Measurements from ENCODE around the gene MC1R. TPM values are rescaled to one million over a fixed set of nuclear protein-coding genes. Genes with fewer than 3 reads are reported as not detected.
"Not testable (repeated sequence)": the region's sequence is repeated elsewhere in the genome, so short reads cannot be mapped to it uniquely, and the experiment has no call there.

Gene MC1R
- total RNA-seq, 1 donor from 2014 or later = 6.9 TPM

- H3K4me1 Mint-ChIP-seq (ENCODE audit: unreplicated experiment) = peaks cover 11% of the 10 kb centered on the region
Measured at GRCh38 chr16:89873109-89873971, 45.3 kb upstream of the MC1R start, which contains the start of gene TCF25. Gene TCF25, plus strand, starts transcription at chr16:89873592. Its CDS starts 76 bp downstream, at chr16:89873668.

GRCh38 chr16:89873972-89874689 is 44.5 kb upstream of the MC1R start:
- no peaks in the 10 kb centered on the region for H3K27me3 Mint-ChIP-seq (ENCODE audit: unreplicated experiment)
- H3K4me3 Mint-ChIP-seq (ENCODE audit: unreplicated experiment) = peak overlapping the region; percentile 90
- no peak for TF ChIP-seq CTCF (IDR thresholded peaks at IDR 0.05)
- no peaks in the 10 kb centered on the region for H3K9me3 Mint-ChIP-seq (ENCODE audit: unreplicated experiment)
- peak overlapping the region; percentile 99 for H3K27ac Mint-ChIP-seq (ENCODE audit: unreplicated experiment)
- peaks cover 11% of the 10 kb centered on the region for H3K4me1 Mint-ChIP-seq (ENCODE audit: unreplicated experiment)
- H3K36me3 Mint-ChIP-seq (ENCODE audit: unreplicated experiment) = peaks cover 15% of the 10 kb centered on the region
- DNase-seq (ENCODE audit: extremely low spot score, unreplicated experiment) = peak; percentile 99

More at GRCh38 chr16:89873109-89873971, 45.3 kb upstream of the MC1R start, which contains the start of gene TCF25:
- no peaks in the 10 kb centered on the region for H3K9me3 Mint-ChIP-seq (ENCODE audit: unreplicated experiment)
- DNase-seq (ENCODE audit: extremely low spot score, unreplicated experiment) = peak; percentile 97
- H3K4me3 Mint-ChIP-seq (ENCODE audit: unreplicated experiment) = peak within 1 kb of the TSS; percentile 90
- peaks cover 13% of the 10 kb centered on the region for H3K36me3 Mint-ChIP-seq (ENCODE audit: unreplicated experiment)
- H3K27ac Mint-ChIP-seq (ENCODE audit: unreplicated experiment) = peak within 1 kb of the TSS; percentile 99
- TF ChIP-seq CTCF (IDR thresholded peaks at IDR 0.05) = no peak
- H3K27me3 Mint-ChIP-seq (ENCODE audit: unreplicated experiment) = no peaks in the 10 kb centered on the region

- H3K36me3 Mint-ChIP-seq (ENCODE audit: unreplicated experiment) = peaks cover 33% of the 10 kb centered on the region
- not testable (repeated sequence) for H3K27me3 Mint-ChIP-seq (ENCODE audit: unreplicated experiment); DNase-seq (ENCODE audit: extremely low spot score, unreplicated experiment); H3K4me1 Mint-ChIP-seq (ENCODE audit: unreplicated experiment); H3K9me3 Mint-ChIP-seq (ENCODE audit: unreplicated experiment); H3K4me3 Mint-ChIP-seq (ENCODE audit: unreplicated experiment); H3K27ac Mint-ChIP-seq (ENCODE audit: unreplicated experiment)
Measured at GRCh38 chr16:89879123-89879522, 39.5 kb upstream of the MC1R start.

- Mint-ChIP-seq H3K9me3 (ENCODE audit: unreplicated experiment) (no peaks in the 10 kb centered on the region), H3K27me3 (ENCODE audit: unreplicated experiment) (no peaks in the 10 kb centered on the region), H3K4me3 (ENCODE audit: unreplicated experiment) (no peak overlapping the region), H3K36me3 (ENCODE audit: unreplicated experiment) (peaks cover 39% of the 10 kb centered on the region), H3K4me1 (ENCODE audit: unreplicated experiment) (no peaks in the 10 kb centered on the region), H3K27ac (ENCODE audit: unreplicated experiment) (peak overlapping the region; percentile 38)
- no peak for TF ChIP-seq CTCF (IDR thresholded peaks at IDR 0.05)
- no peak for DNase-seq (ENCODE audit: extremely low spot score, unreplicated experiment)
Measured at GRCh38 chr16:89880477-89881367, 37.9 kb upstream of the MC1R start.

GRCh38 chr16:89881368-89881730 is 37.3 kb upstream of the MC1R start:
- Mint-ChIP-seq H3K27me3 (ENCODE audit: unreplicated experiment) (no peaks in the 10 kb centered on the region), H3K4me3 (ENCODE audit: unreplicated experiment) (no peak overlapping the region), H3K36me3 (ENCODE audit: unreplicated experiment) (peaks cover 38% of the 10 kb centered on the region), H3K27ac (ENCODE audit: unreplicated experiment) (no peak overlapping the region), H3K4me1 (ENCODE audit: unreplicated experiment) (no peaks in the 10 kb centered on the region), H3K9me3 (ENCODE audit: unreplicated experiment) (no peaks in the 10 kb centered on the region)
- no peak for DNase-seq (ENCODE audit: extremely low spot score, unreplicated experiment)
- no peak for TF ChIP-seq CTCF (IDR thresholded peaks at IDR 0.05)
